NCI-H345 (cell line): ENCODE measurements around the gene SUGT1.

Experiments used
- DNase-seq: peaks from one replicate; lab custom pipeline; 2025; lab: John Stamatoyannopoulos, UW

SUGT1 gene

GRCh38 chr13:52737965-52738364 lies 85.3 kb downstream of the SUGT1 start:
- no peak for DNase-seq

DNA sequence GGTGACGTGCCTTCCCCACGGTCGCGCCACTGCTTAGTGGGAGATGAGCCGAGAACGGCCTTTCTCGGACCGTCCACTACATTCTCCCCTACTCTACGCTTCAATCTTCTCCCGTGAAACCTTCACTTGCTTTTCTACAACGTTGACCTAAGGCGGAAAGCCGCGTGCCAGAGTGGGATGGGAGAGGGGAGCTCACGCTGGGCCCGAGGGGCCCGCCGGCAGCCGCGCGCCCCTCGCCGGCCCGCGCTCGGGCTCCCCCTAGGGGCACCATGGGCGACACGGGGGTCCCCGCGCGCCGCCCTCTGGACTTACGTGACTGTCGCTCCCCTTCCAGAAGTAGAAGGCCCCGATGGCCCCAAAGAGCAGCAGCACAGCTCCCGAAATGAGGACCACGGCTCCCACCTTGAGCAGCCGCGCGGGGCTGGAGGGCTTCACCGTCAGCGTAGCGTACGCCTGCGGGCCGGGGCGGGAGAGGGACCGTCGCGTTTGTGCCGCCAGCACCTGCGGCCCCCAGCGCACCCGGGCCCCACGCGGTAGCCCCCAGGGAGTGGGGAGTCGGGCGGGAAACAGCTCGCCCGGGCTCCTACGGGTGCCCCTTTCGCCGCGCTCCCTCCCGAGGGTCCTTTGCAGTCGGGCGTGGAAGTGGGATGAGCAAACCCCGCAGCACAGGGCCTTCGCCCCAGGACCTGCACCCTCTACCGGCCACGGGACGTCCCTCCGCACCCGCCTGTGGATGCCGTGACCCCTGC lies 86.3 kb downstream of the SUGT1 start:
- DNase-seq = no peak

DNA sequence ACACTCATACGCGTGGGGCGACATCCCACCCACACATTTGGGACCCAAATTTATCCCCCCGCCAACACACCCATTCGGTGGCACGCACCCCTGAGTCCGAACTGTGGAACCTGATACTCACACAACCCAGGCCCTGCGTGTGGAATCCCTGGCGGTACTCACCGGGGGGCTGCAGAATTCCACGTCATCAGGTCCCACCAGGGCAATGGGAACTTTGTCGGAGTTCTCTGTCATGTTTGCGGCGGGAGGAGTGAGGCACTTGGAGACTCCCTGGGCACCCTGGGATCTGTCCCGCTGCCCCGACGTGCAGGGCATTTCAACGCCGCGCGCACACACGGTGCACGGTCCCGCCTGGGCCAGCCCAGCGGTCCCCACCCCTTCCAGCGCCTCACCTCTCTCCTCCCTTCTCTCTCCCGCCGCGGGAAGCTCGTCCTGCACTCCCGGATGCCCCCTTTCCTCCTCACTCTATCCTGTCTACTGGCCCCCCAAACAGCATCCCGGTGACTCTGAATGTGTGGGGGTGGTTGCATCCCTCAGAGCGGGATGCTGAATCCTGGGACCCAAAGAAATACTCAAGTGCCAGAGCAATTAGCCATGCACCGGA lies 86.9 kb downstream of the SUGT1 start, which contains the start of gene CNMD:
Gene CNMD, minus strand, starts transcription at position 353 of the 604 bp plus-strand sequence. Its CDS starts 119 bp downstream, at position 234.
- DNase-seq = no peak

DNA sequence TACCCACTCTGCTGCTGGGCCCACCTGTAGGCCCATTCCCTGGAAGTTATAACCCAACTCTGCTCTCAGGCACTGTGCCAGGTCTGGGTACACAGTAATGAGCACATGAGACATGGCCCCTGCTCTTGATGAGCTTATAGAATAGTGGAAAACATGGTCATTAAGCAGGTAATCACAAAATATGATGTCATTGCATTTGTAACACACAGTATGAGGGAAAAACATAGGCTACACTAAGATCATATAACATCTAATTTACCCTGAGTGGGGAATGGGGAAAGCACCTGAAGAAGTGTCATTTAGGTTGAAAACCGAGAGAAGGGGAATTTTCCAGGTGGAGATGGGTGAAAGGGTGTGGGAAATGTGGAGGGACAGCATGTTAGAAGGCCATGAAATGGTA lies 90.9 kb downstream of the SUGT1 start:
- DNase-seq = no peak

DNA sequence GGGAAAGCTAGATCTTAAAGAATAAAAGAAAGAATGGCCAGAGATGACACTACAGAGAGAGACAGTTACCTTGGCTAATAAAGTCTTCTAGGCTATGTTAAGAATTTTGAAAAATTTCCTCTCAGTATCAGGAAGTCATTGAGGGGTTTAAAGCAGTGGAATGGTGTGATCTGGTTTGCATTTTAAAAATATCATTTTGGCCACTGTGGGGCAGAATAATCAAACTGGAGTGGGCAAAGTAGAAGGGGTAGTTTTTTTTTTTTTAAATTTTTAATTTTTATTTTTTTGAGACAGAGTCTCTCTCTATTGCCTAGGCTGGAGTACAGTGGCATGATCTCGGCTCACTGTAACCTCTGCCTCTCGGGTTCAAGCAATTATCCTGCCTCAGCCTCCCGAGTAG lies 91.4 kb downstream of the SUGT1 start:
- DNase-seq = no peak

- no peak for DNase-seq
These were observed 92.3 kb downstream of the SUGT1 start for GRCh38 chr13:52744842-52745375.

- DNase-seq = no peak
These were observed 93.5 kb downstream of the SUGT1 start for GRCh38 chr13:52746141-52746540.

DNA sequence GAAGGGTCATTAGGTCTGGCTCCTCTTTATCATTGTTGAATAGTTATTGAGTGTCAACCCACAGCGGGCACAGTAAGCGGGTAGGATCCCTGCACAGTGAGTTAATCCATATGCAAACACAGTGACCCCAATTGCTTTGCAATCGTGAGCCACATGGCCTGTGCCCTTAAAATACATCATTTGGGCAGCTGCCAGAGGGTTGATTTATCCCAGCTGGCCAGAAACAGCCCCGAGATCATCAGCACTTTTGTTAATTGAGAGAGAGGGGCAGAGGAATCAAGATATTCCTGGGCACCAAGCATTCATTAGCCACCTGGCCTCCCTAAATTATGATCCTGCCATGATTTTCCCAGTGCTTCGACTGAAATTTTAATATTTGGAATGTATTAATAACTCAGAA lies 96.8 kb downstream of the SUGT1 start:
- DNase-seq = no peak
